OCI-LY1 (cell line): Measurements from ENCODE around the gene RGS19.

Source experiments
- H2AFZ ChIP-seq: fragments of 200-600 bp; sonication (generic), shearing (Covaris generic); 2 replicates; pipeline ENCODE4 v1.6.0; 2014; ENCODE audit warnings: antibody characterized with exemption, mild to moderate bottlenecking, low read length
- H3F3A ChIP-seq: fragments of 200-600 bp; sonication (generic), shearing (Covaris generic); 2 replicates; pipeline ENCODE4 v1.6.0; 2014; ENCODE audit warnings: mild to moderate bottlenecking, antibody characterized with exemption, low read length, moderate library complexity; ENCODE audit not compliant: insufficient read depth
- H3K27ac ChIP-seq: fragments of 200-600 bp; sonication (generic); 2 replicates; pipeline ENCODE4 v1.5.1; 2014; ENCODE audit warnings: low read length, mixed run types, mild to moderate bottlenecking, low read depth; ENCODE audit not compliant: poor library complexity, severe bottlenecking
- H3K27me3 ChIP-seq: fragments of 200-600 bp; sonication (generic); 2 replicates; pipeline ENCODE4 v1.6.0; 2014; ENCODE audit warnings: antibody characterized with exemption, mild to moderate bottlenecking, low read length, moderate library complexity; ENCODE audit not compliant: insufficient read depth
- H3K36me3 ChIP-seq: fragments of 200-600 bp; sonication (generic); 2 replicates; pipeline ENCODE4 v1.6.1; 2014; ENCODE audit warnings: mild to moderate bottlenecking, antibody characterized with exemption, low read length, moderate library complexity, mixed read lengths; ENCODE audit not compliant: insufficient read depth
- H3K4me1 ChIP-seq: fragments of 200-600 bp; sonication (generic); 2 replicates; pipeline ENCODE4 v1.5.1; 2014; ENCODE audit warnings: mild to moderate bottlenecking, low read length, moderate library complexity; ENCODE audit not compliant: insufficient read depth, severe bottlenecking
- H3K4me2 ChIP-seq: fragments of 200-600 bp; sonication (generic), shearing (Covaris generic); 2 replicates; pipeline ENCODE4 v1.6.1; 2014; ENCODE audit warnings: low read length
- H3K4me3 ChIP-seq: fragments of 200-600 bp; sonication (generic); 2 replicates; pipeline ENCODE4 v1.5.1; 2014; ENCODE audit warnings: low read length, low read depth, mild to moderate bottlenecking, mixed read lengths; ENCODE audit not compliant: poor library complexity, severe bottlenecking
- H3K79me2 ChIP-seq: fragments of 200-600 bp; shearing (Covaris generic); 2 replicates; pipeline ENCODE4 v1.6.1; 2016; ENCODE audit warnings: mixed run types, low read length, mixed read lengths; ENCODE audit not compliant: insufficient read depth
- H3K9ac ChIP-seq: fragments of 200-600 bp; sonication (generic), shearing (Covaris generic); 2 replicates; pipeline ENCODE4 v1.6.1; 2014; ENCODE audit warnings: mild to moderate bottlenecking, low read length, mixed read lengths
- H3K9me2 ChIP-seq: fragments of 200-600 bp; sonication (generic), shearing (Covaris generic); 2 replicates; pipeline ENCODE4 v1.6.1; 2014; ENCODE audit warnings: low read depth, mild to moderate bottlenecking, low read length, mixed read lengths
- H3K9me3 ChIP-seq: fragments of 200-600 bp; shearing (Covaris generic); 2 replicates; pipeline ENCODE4 v1.6.1; 2014; ENCODE audit warnings: low read length, mixed read lengths
- H4K20me1 ChIP-seq: fragments of 200-600 bp; sonication (generic), shearing (Covaris generic); 2 replicates; pipeline ENCODE4 v1.6.0; 2016; ENCODE audit warnings: mild to moderate bottlenecking, low read length; ENCODE audit not compliant: insufficient read depth
- CTCF ChIP-seq: fragments of 200-600 bp; sonication (generic), shearing (Covaris generic); IDR thresholded peaks from 2 replicates; pipeline ENCODE4 v1.5.1; 2017; ENCODE audit warnings: mild to moderate bottlenecking, antibody characterized with exemption, low read length, moderate library complexity, mixed read lengths
- EZH2 ChIP-seq: fragments of 200-600 bp; sonication (generic), shearing (Covaris generic); IDR thresholded peaks from 2 replicates; pipeline ENCODE4 v1.8.0; 2017; ENCODE audit warnings: borderline replicate concordance, mixed run types, mild to moderate bottlenecking, antibody characterized with exemption, low read length, moderate library complexity, mixed read lengths

RGS19 gene

GRCh38 chr20:64024141-64024990 lies 55.0 kb downstream of the RGS19 start:
- Histone ChIP-seq H3K36me3 (peaks cover 79% of the 10 kb centered on the region), H3K27ac (no peak overlapping the region), H3K9ac (no peak overlapping the region), H3K4me2 (no peak overlapping the region), H3K27me3 (no peaks in the 10 kb centered on the region), H3K4me1 (no peaks in the 10 kb centered on the region), H3K4me3 (no peak overlapping the region), H4K20me1 (no peaks in the 10 kb centered on the region), H3K9me3 (no peaks in the 10 kb centered on the region), H3K9me2 (no peaks in the 10 kb centered on the region), H3F3A (no peaks in the 10 kb centered on the region), H3K79me2 (no peaks in the 10 kb centered on the region), H2AFZ (no peak overlapping the region)
- TF ChIP-seq CTCF, result no peak
- TF ChIP-seq EZH2, result no peak

GRCh38 chr20:64023361-64024140 lies 55.8 kb downstream of the RGS19 start:
- Histone ChIP-seq H3K4me3 (no peak overlapping the region), H3K9ac (no peak overlapping the region), H2AFZ (no peak overlapping the region), H3F3A (no peaks in the 10 kb centered on the region), H4K20me1 (no peaks in the 10 kb centered on the region), H3K79me2 (no peaks in the 10 kb centered on the region), H3K27ac (no peak overlapping the region), H3K27me3 (no peaks in the 10 kb centered on the region), H3K9me2 (no peaks in the 10 kb centered on the region), H3K4me1 (no peaks in the 10 kb centered on the region), H3K4me2 (no peak overlapping the region), H3K36me3 (peaks cover 79% of the 10 kb centered on the region), H3K9me3 (no peaks in the 10 kb centered on the region)
- no peak for TF ChIP-seq CTCF
- no peak for TF ChIP-seq EZH2
